ENCODE data around the gene OR13H1.

GRCh38 chrX:131513159-131513914 lies 30.5 kb upstream of the OR13H1 start:
- TF ChIP-seq CTCF (IDR thresholded peaks at IDR 0.05) (no peak), POLR2A (IDR thresholded peaks at IDR 0.05) (no peak)
